ENCODE data around the gene FDXR.
A peak's percentile ranks its signal among the peaks of the same experiment; 100 is the strongest.

The FDXR gene

DNA sequence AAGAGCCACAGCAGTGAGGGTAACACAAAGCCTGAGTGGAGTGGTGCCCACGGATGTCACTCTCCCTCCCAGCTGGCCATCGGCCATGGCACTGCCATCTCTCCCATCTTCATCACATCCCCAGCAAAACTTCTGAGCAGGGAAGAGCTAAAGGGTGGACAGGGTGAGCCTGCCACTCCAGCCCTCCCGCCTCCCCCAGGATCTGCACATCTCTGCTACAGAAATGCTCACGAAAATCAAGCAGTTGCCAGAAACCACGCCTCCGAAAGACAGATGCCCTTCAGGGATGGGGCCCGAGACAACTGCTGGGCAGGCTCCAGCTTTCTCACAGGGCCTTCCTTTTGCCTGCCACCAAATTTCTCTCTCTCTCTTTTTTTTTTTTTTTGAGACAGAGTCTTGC is 16.7 kb downstream of the FDXR start:
- no peak for DNase-seq

DNA sequence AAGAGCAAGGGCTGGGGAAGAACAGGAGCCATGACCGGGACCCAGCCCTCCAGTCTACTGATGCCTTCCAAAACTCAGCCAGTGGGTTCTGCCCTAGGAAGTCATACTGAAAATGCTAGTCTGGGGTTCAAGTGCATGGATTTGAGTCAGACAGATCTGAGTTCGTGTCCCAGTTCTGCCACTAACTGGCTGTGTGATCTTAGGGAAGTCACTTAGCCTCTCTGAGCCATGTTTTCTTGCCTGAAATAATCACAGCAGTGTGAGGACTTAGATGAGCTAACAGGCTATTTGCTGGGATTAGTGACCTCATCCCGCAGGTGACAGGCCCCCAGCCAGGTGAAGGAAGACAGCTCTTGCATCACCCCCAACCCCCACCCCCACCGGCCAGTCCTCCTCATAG is 17.5 kb downstream of the FDXR start:
- no peak for DNase-seq

DNA sequence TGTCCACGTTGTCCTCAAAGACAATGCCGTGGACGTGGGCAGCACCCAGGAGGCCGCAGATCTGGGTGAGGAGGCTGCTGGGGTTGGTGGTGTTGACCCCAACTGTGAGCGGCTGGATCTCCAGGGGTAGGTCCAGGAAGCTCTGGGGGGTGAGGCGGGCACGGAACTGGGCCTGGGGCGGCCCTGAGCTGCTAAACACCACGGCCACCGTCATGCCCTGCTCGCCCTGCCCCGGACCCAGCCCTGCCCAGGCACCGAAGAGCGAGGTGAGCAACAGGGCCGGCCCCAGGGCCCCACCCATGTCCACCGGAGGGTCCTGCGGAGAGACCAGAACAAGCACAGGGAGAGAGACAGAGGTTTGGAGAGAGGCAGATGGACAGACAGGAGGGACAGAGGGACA is 18.0 kb downstream of the FDXR start:
- DNase-seq: no peak

DNA sequence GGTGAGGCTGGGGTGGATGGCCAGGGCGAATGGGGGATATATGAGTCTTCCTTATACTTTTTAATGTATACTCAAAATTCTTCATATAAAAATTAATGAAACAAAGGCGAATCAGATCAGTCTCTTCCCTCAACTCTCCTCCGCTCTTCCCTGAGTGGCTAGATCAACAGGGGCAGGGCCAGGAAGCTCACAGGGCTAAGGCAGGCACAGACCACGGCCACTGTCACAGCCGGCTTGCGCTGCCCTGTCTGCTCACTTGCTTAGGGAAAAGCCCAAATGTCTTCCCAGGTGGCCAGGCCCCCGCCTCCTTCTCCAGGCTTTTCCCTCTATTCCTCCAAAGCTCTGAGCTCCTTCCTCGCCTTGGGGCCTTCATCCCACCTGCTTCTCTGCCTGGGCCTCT is 19.1 kb downstream of the FDXR start:
- DNase-seq: no peak

DNA sequence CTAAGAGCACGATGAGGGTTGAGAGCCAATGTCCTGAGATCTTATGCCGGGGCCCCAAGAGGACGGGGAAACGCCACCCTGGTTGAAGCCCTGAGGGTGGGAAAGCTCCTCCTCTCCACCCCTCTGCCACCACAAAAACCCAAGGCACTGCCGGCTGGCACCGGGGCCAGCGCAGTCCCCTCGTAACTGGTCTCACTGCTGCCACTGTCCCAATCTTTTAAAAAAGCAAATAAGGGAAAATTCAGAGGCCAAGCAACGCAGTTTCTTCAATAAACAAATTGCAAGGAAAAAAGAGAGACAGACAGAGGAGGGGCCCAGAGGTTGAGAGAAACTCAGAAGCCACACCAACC is 19.8 kb downstream of the FDXR start:
- no peak for DNase-seq

DNA sequence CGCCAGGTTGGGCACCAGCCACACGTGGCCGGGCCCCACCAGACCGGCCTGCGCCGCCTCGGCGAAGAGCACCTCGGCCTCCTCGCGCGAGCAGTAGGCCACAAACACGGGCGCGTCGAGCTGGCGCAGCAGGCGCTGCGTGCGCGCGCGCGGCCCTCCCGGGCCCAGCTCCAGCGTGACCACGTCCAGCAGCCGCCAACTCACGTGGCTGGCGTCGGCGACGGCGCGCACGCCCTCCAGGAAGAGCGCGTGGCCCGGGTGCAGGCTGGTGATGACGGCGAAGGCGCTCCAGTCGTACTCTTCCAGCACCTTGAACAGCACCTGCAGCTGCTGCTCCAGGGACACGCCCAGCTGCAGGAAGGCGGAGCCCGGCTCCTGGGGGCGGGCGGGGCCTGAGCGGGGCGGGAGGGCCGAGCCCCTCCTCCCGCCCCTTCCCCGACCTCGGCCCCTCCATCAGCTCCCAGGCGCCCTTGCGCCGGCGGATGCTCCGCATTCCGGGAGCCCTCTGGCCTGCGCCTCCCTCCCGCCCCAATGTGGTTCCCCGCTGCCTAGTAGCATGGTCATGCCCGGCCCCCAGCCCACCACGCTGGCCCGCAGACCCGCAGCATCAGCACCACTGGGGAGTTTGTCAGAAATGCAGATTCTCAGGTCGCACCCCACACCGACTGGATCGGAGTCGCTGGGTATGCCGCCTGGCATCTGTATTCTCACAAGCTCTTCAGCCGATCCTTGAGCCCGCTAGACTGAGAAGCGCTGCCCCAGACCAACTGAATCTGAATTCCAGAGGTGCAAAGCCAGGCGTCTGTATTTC is 20.4 kb downstream of the FDXR start:
- DNase-seq: peak; percentile 74

DNA sequence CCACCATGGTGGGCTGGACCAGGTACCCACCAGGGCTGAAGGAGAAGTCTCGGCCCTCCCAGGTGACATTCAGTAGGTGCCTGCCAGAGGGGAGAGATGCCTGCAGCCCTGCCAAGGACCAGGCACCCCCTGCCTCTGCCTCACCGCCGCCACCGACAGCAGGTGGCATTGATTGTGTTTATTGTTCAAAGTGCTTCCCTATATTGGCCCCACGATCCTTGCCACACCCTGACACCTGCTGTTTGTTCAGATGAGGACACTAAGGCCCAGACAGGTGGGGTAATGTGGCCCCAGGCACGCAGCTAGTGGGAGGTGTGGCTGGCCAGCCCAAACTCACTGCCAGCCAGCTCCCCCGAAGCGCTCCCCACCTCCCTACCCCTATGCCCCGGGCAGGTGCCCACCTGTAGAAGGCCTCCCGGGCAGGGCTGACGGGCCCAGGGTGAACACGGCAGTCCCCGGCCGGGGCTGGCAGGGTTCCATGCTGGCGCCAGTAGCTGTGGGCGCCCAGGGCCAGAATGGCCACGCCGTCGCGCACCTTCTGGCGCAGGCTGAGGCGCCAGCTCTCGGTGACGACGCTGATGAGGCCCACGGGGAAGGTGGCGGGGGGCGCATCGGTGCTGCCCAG is 21.1 kb downstream of the FDXR start:
- DNase-seq: no peak

DNA sequence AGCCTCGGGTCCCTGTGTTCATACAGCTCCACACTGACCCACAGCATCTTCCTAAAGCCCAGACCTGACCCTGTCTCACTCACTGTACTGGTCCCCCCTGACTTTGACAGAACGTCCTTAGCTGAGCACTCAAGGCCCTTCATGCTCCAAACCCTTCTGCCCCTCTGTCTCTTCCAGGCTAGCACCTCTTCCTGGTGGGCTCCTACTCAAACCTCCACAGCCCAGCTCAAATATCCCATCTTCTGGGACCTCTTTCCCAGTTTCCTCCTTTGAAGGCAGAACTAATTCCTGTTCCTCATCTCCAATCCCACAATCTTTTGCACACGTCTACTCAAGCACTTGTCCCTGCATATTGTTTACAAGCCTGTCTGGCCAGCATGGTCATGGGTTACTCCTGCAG is 21.9 kb downstream of the FDXR start:
- DNase-seq: no peak

DNA sequence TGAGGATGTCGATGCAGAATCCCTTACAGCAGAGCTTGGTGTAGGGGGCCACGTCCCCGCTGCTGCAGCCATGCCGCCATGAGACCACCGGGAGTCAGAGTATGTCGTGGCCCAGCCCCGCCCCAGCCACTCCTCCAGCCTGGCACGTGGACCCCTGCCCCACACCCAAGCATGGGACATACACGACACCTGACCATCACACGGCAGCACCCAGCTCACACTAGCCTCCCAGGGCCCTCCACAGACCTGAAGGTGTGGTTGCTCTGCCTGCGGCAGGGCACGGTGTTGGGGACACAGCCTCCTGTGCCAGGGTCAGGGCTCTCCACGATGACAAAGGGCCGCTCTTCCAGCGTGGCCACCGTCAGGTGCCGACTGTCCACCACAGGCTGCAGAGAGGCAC is 22.5 kb downstream of the FDXR start:
- no peak for DNase-seq

DNA sequence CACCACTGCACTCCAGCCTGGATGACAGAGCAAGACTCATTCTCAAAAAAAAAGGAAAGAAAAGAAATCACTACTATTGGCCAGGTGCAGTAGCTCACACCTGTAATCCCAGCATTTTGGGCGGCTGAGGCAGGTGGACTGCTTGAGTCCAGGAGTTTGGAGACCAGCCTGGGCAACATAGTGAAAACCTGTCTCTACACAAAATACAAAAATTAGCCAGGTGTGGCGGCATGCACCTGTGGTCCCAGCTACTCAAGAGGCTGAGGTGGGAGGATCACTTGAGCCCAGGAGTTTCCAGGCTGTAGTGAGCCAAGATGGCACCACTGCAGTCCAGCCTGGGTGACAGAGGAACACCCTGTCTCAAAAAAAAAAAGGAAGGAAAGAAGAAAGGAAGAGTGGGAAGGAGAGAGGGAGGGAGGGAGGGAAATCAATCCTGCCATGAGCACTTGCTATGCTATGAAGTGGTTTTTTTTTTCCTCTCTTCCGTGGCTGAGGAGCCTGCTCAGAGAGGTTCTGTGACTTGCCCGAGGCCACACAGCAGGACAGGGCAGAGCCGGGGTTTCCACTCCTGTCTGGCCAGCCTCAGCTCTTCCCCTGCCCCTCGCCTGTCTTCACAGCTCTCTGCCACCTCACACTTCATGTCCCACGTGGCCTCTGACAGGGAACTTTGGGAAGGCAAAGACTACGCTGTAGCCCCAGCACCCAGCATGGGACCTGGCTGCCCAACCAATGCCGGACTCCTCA is 24.0 kb downstream of the FDXR start:
- DNase-seq: no peak

DNA sequence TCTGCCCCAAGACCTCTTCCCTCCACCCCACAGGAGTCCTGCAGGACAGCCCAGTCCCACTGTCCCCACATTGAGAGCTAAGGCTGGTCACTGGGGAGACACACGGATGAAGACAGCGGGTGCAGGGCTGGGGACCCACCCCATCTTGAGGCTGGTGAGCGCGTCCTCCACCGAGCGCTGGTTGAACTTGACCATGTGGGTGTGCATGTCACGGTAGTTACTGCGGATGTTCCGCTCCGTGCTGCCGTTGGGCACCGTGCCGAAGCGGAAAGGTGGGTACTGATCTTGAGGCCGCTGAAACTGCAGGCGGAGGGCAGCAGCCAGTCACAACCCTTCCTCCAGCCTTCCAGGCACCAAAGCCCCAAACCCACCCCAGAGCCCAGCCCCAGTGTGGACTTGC is 26.2 kb downstream of the FDXR start:
- no peak for DNase-seq

DNA sequence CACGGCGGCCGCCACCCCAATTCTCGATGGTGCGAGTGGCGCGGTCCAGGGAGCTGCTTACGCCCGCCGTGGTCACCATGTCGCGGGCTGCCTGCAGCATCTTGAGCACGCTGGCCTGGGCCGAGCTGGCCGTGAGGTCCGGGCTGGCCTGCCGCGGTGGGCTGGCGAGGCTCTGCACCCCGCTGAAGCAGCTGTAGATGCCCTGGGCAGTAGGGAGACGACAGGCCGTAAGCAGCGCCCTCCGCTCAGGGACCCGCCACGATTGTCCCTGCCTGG is 29.5 kb downstream of the FDXR start:
- DNase-seq: no peak

DNA sequence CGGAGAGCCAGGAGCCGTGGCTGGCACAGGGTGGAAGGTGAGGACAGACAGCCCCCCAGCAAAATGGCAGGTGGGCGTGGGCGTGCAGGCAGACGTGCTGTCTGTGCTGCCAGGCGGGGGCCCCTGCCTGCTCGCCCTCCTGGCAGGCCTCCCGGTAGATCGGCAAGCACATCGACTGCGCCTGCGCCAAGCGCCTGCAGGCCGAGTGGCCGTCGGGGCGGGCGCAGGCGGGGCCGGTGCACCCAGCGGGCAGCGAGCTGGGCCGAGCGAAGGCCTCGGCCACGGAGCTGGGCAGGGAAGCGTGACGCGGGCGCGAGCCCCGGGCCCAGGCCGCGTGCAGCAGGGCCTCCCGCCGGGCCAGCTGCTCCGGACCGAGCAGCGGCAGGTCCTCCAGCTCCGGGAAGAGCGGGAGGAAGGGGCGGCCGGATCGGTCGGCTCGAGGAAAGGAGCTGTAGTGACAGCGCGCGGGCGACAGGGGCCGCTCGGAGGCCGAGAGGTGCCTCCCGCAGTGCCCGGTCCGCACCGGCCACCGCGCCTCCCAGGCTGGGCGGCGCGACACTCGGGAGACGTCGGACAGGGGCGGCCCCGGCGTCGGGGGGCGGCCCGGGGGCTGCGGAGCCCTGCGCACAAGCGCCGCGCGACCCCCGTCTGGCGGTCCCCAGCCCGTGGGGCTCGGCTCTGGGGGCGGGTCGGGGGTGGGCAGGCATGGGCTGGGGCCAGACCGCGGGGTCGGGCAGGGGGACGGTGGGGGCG is 30.0 kb downstream of the FDXR start:
- peak; percentile 61 for DNase-seq

DNA sequence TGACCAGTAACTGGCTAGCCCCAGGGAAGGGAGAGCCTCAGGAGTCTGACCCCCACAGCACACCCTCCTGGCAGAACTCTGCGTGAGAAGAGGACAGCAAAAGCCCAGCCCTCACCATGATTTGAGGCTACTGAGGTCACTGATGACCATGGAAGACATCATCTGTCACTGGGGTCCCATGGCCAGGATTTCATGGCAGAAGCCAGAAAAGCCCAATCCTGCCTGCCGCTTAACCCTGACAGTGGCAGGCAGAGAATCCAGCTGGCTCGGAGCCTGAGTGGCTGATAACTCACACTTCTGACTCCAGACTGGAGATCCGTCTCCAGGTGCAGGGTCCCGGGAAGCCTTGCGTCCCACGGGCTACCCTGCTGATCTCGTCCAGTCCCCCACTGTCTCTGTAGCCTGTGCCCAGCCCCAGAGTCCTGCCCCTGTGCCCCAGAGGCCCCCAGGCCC is 30.6 kb downstream of the FDXR start:
- no peak for DNase-seq

DNA sequence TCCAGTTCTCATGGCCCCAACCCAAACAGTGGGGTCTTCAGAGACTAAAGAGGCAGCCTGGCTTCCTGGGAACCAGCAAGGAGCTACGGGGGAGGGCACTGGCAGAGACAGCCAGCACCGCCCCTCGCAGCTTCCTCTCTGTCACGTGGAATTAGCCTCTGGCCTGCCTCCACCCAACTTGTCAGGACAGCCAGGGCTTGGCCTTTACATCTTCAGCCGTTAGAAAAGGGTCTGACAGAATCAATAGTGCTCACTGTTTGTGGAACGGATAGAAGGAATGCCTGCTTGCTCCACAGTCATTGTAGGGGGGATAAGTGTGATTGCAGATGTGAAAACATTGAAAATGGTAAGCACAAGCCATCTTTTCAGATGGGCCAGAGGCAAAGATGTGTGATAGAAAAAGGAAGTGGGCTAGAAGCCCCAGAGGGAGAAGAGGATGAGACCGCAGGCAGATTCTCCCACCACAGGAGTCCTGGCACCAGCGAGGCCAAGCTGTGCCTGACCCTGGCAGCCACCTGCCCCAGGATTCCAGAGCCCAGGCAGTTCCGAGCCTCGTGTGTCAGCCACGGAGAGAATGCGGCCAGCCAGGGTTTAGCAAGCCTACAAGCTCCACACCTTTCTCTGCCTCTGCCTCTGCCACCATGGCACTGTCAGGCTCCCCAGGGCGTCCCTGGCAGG is 31.7 kb downstream of the FDXR start:
- DNase-seq: no peak

DNA sequence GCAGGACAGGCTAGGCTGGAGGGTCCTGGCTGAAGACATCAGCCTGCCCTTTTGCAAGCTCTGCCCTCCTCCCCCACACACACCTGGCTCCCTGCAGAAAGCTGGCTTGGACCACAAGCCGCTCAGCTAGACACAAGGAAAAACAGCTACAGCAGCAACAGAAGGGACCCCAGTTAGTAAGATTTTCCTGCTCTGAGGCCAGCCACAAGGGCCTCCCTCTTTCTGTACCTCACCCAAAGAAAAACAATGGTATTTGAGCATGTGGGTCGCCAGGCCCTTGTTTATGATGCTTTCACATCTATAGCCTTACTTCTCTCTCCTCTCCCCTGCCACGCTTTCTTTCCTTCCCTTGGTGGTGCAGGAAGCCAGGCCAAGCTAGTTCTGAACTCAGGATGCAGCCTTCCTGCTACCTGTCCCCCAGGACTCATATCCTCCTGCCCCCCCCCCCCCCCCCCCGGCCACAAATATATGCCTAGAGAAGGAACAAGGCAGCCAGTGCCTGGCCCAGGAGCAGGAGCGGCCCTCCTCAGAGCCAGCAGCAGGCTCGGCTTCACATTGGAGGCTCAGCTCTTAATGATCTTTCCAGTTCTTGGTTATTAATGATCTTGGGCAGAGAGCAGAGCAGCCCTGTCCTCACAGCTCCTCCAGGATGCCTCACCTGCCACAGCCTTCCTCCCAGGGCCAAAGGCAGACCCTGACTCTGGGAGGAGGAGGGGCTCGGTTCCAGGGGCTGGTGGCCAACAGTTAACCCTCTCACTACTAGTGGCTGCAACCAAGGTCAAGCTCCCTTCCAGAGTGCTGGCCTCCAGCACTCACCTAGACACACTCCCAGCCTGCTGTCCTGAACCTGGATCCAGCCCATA is 32.6 kb downstream of the FDXR start:
- DNase-seq: no peak

DNA sequence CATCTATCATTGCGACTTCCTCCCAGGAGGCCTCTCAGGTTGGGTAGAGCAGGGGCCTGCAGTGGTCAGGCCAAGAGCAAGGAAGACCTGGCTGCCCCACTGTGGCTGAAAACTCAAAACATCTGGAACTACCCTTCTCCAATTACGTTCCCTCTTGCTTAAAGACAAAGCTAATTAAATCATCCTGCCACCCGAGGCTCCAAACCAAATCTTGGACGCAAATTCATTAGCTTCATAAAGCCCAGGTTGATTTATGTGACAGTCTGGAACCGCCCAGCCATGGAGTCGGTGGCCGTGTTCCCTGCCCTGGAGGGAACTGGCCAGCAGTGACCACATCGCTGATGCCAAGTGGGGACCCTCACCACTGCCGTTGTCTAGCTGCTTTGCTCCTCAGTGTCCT is 34.5 kb downstream of the FDXR start:
- DNase-seq: no peak

DNA sequence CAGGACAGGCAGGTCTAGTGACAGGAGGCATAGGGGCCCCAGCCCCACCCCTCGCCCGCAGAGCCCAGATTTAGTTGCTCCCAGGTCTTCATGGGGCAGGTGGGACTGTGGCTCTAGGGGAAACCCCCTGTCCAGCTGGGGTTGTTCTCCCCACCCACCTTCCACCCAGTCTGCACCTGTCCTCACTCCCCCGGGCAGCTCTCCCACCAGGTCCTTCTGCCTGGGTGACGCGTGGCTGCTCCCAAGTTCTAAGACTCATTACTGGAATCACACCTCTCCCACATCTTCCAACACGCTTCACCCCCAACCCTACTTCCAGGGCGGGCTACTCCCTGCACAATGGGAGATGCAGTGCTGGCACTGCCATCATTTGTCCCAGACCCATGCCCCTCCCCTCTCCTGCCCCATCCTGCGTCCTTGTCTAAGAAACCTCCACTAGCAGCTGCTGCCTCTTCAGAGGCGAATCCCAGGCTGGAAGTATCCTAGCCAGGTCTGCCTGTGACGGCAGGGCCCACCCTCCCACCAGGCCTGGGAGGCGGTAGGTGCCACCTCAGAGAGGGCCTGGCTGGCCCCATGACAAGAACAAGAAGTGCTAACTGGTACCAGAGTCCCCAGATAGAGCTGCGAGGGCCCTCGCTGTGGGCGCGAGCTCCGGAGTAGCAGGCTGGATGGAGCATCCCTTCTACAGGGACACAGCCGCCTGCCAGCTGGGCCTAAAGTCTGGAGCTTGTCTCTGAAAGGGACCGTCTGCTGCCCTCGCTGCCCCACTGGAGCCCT is 35.9 kb downstream of the FDXR start:
- no peak for DNase-seq

DNA sequence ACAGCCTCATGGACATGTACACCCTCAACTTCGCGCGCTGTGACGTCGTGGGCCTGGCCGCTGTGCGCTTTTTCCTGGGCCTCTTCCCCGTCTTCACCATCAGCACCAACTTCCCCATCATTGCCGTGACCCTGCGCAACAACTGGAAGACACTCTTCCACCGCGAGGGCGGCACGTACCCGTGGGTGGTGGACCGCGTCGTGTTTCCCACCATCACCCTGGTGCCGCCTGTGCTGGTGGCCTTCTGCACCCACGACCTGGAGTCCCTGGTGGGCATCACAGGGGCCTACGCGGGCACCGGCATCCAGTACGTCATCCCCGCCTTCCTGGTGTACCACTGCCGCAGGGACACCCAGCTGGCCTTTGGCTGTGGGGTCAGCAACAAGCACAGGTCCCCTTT is 36.6 kb downstream of the FDXR start:
- DNase-seq: no peak

DNA sequence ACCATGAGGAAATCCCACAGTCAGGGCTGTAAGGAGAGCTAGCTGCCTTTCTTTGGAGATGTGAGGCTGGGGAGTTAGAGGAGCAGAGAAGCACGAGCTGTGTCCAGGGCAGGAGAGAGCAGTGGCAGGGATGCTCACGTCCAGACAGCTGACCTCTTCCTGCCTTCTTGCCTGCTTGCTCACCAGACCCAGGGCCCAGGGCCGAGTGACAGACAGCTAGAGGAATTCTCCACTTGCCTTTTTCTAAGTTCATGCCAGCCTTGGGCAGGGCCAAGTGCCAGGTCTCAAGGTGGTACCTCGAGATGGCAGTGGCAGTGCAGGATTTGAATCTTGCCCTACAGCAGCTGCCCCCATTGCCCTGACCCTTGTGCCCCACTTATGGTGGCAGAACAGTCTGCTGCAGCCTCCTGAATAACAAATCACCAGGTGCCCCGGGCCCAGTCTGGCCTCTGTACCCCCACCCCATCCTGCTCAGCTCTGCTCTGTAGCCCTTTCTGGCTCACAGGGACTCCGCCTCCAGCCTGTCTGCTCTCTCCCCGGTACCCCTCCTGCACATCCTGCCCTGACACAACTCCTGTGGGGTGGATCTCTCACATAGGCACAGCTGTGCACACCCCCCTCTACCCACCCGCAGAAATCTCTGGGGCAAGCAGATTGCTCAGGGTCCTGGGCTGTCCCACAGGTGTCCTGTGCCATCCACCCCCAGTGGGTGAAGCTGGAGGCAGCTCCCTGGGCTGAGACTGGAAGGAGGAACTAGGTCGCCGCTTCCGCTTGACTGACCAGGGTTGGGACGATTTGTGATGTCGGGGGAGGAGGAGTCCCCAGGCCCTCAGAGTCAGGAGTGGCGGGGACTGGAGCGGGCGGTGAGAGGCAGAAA is 39.1 kb downstream of the FDXR start:
- DNase-seq: no peak

Measured in activated CD8-positive, alpha-beta memory T cell treated with anti-CD3 and anti-CD28 coated beads, Interleukin-2, amount 50 U/mL, for 48 hours (primary cell).